HEK293T (cell line): ENCODE data around the gene NCOA4.

Experiments used
- ARNT ChIP-seq: fragments of 450-650 bp; IDR thresholded peaks from 2 replicates; pipeline ENCODE4 v1.6.1; 2017; ENCODE audit warnings: mild to moderate bottlenecking
- BHLHE40 ChIP-seq: fragments of 450-650 bp; IDR thresholded peaks from 2 replicates; pipeline ENCODE4 v1.6.1; 2016; ENCODE audit warnings: mild to moderate bottlenecking, moderate library complexity, borderline replicate concordance

DNA sequence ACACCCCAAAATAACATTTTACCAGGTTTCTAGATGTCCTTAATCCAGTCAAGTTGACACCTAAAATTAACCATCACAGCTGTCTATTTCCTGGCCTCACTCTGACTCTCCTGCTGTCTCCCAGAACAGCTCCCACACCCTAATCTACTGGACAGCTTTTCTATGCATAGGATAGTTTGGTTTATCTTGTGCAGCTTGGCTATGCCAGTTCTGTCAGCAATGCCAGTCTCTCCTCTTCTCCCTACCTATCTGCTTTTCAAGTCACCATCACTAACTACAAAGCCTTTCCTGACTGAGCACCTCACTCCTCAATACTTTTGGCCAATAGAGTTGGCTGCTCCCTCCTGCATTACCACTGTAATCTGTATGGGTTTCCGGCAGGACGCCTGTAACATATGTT lies 5.0 kb downstream of the NCOA4 start:
- TF ChIP-seq BHLHE40 = no peak
- TF ChIP-seq ARNT = no peak
